WTC11 (cell line): ENCODE data around the gene TTC28. TPM values are rescaled to one million over a fixed set of nuclear protein-coding genes. Genes with fewer than 3 reads are reported as not detected.
"Not testable (repeated sequence)": the region's sequence is repeated elsewhere in the genome, so short reads cannot be mapped to it uniquely, and the experiment has no call there.

Experiments used
- ATAC-seq: fragments of 200-7000 bp; cut with Tn5 transposase; 2 replicates; pipeline ENCODE4 v1.10.0; 2021; ENCODE audit warnings: mild to moderate bottlenecking, moderate library complexity
- CTCF ChIA-PET: fragments of 300-600 bp; sonication (Branson Sonifier 250); formaldehyde crosslinking; loops from one replicate; lab custom pipeline; 2021; ENCODE audit warnings: antibody characterized with exemption; lab: Charles Lee
- POLR2A ChIA-PET: fragments of 350-600 bp; sonication (Branson Sonifier 250); formaldehyde crosslinking; loops from one replicate; lab custom pipeline; 2021; ENCODE audit warnings: antibody characterized with exemption; lab: Charles Lee
- DNase-seq: peaks from one replicate; pipeline ENCODE4 v3.0.0; 2021; ENCODE audit warnings: low spot score
- H3K27ac Mint-ChIP-seq: 2 replicates; pipeline ENCODE4 v1.8.0; 2021; ENCODE audit warnings: mixed read lengths
- H3K27me3 Mint-ChIP-seq: 2 replicates; pipeline ENCODE4 v1.8.0; 2021; ENCODE audit warnings: low read depth, mild to moderate bottlenecking, moderate library complexity, mixed read lengths
- H3K36me3 Mint-ChIP-seq: 2 replicates; pipeline ENCODE4 v1.8.0; 2021; ENCODE audit warnings: mixed read lengths
- H3K4me1 Mint-ChIP-seq: 2 replicates; pipeline ENCODE4 v1.8.0; 2022; ENCODE audit warnings: mixed read lengths
- H3K4me3 Mint-ChIP-seq: 2 replicates; pipeline ENCODE4 v1.8.0; 2021; ENCODE audit warnings: mild to moderate bottlenecking, moderate library complexity, mixed read lengths
- H3K9me3 Mint-ChIP-seq: 2 replicates; pipeline ENCODE4 v1.8.0; 2021; ENCODE audit warnings: mixed read lengths
- ESRRA ChIP-seq: sonication (generic); formaldehyde crosslinking; IDR thresholded peaks from 2 replicates; pipeline ENCODE4 v1.8.1; 2022; ENCODE audit warnings: mild to moderate bottlenecking, missing genetic modification reagents, borderline replicate concordance
- FOXK1 ChIP-seq: sonication (generic); formaldehyde crosslinking; IDR thresholded peaks from 2 replicates; pipeline ENCODE4 v1.8.0; 2022; ENCODE audit warnings: mild to moderate bottlenecking, moderate library complexity, missing genetic modification reagents
- GTF2I ChIP-seq: fragments of 250-450 bp; sonication (Bioruptor Pico); conservative IDR thresholded peaks from 2 replicates; pipeline ENCODE4 v1.4.0; 2021; ENCODE audit warnings: mild to moderate bottlenecking
- HMGA2 ChIP-seq: fragments of 250-450 bp; sonication (Bioruptor Pico); IDR thresholded peaks from 2 replicates; pipeline ENCODE4 v1.4.0; 2021; ENCODE audit warnings: mild to moderate bottlenecking, moderate library complexity
- OVOL2 ChIP-seq: fragments of 250-450 bp; sonication (Bioruptor Pico); IDR thresholded peaks from 2 replicates; pipeline ENCODE4 v1.9.0; 2021; ENCODE audit warnings: mild to moderate bottlenecking, borderline replicate concordance
- RELA ChIP-seq: sonication (generic); formaldehyde crosslinking; IDR thresholded peaks from 2 replicates; pipeline ENCODE4 v1.8.1; 2022; ENCODE audit warnings: missing genetic modification reagents, mild to moderate bottlenecking, borderline replicate concordance
- SMAD3 ChIP-seq: sonication (generic); formaldehyde crosslinking; IDR thresholded peaks from 2 replicates; pipeline ENCODE4 v1.8.0; 2022; ENCODE audit warnings: missing genetic modification reagents, mild to moderate bottlenecking, borderline replicate concordance
- ZNF423 ChIP-seq: fragments of 250-450 bp; sonication (Bioruptor Pico); IDR thresholded peaks from 2 replicates; pipeline ENCODE4 v2.1.2; 2022; ENCODE audit warnings: mild to moderate bottlenecking, moderate library complexity
- total RNA-seq: library from RNA; stranded (reverse); gene quantifications from 3 replicates; pipeline ENCODE4 v1.2.3, GENCODE V29; 2021
- TF ChIP-seq, protein P1 (sequence below): sonication (generic); formaldehyde crosslinking; IDR thresholded peaks from 2 replicates; pipeline ENCODE4 v1.8.1; 2022; ENCODE audit warnings: mild to moderate bottlenecking, moderate library complexity, missing genetic modification reagents
- TF ChIP-seq, protein P2 (sequence below): sonication (generic); formaldehyde crosslinking; conservative IDR thresholded peaks from 2 replicates; pipeline ENCODE4 v1.8.1; 2023; ENCODE audit warnings: mild to moderate bottlenecking, low read depth, missing genetic modification reagents, moderate library complexity
- TF ChIP-seq, protein P3 (sequence below): fragments of 250-450 bp; sonication (Bioruptor Pico); IDR thresholded peaks from 2 replicates; pipeline ENCODE4 v1.9.0; 2021; ENCODE audit warnings: moderate library complexity, mild to moderate bottlenecking, inconsistent platforms, borderline replicate concordance
- TF ChIP-seq, protein P4 (sequence below): sonication (generic); formaldehyde crosslinking; IDR thresholded peaks from 2 replicates; pipeline ENCODE4 v1.8.0; 2022; ENCODE audit warnings: missing genetic modification reagents
- TF ChIP-seq, protein P5 (sequence below): sonication (generic); formaldehyde crosslinking; IDR thresholded peaks from 2 replicates; pipeline ENCODE4 v1.8.0; 2022; ENCODE audit warnings: mild to moderate bottlenecking, missing genetic modification reagents

TTC28 gene
- total RNA-seq, 1 experiment from 2014 or later, result 13.0 TPM

DNA sequence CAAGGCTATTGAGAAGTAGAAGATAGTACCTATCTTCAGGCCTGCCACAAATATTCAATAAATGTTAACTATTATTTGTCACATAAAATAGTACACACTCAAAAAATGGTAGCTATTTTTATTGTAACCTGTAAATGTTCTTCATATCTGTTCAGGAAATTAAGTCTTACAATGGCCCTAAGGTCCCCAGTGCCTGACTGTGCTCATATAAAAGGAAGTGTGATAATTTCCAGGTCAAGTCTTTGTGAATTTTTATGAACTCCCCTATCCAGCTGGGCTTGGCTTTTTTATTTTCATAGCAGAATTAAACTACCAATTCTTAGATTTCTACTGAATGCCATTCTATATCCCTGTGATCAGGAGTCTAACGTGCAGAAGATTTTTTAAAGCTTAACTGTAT lies 476.4 kb downstream of the TTC28 start:
- no peaks in the 10 kb centered on the region for H3K9me3 Mint-ChIP-seq
- TF ChIP-seq ESRRA (CRISPR knock-in tag) (no peak), OVOL2 (CRISPR knock-in tag) (no peak), SMAD3 (CRISPR knock-in tag) (no peak), ZNF423 (CRISPR knock-in tag) (no peak), RELA (CRISPR knock-in tag) (no peak), HMGA2 (CRISPR knock-in tag) (no peak)
- TF ChIP-seq, protein P1, sequence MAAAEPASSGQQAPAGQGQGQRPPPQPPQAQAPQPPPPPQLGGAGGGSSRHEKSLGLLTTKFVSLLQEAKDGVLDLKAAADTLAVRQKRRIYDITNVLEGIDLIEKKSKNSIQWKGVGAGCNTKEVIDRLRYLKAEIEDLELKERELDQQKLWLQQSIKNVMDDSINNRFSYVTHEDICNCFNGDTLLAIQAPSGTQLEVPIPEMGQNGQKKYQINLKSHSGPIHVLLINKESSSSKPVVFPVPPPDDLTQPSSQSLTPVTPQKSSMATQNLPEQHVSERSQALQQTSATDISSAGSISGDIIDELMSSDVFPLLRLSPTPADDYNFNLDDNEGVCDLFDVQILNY (CRISPR knock-in tag), result no peak
- TF ChIP-seq, protein P2, sequence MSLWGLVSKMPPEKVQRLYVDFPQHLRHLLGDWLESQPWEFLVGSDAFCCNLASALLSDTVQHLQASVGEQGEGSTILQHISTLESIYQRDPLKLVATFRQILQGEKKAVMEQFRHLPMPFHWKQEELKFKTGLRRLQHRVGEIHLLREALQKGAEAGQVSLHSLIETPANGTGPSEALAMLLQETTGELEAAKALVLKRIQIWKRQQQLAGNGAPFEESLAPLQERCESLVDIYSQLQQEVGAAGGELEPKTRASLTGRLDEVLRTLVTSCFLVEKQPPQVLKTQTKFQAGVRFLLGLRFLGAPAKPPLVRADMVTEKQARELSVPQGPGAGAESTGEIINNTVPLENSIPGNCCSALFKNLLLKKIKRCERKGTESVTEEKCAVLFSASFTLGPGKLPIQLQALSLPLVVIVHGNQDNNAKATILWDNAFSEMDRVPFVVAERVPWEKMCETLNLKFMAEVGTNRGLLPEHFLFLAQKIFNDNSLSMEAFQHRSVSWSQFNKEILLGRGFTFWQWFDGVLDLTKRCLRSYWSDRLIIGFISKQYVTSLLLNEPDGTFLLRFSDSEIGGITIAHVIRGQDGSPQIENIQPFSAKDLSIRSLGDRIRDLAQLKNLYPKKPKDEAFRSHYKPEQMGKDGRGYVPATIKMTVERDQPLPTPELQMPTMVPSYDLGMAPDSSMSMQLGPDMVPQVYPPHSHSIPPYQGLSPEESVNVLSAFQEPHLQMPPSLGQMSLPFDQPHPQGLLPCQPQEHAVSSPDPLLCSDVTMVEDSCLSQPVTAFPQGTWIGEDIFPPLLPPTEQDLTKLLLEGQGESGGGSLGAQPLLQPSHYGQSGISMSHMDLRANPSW (CRISPR knock-in tag), result no peak
- TF ChIP-seq, protein P3, sequence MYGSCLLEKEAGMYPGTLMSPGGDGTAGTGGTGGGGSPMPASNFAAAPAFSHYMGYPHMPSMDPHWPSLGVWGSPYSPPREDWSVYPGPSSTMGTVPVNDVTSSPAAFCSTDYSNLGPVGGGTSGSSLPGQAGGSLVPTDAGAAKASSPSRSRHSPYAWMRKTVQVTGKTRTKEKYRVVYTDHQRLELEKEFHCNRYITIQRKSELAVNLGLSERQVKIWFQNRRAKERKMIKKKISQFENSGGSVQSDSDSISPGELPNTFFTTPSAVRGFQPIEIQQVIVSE (CRISPR knock-in tag), result no peak
- TF ChIP-seq, all 79 proteins: peak for 0
- Mint-ChIP-seq H3K27me3 (peaks cover 13% of the 10 kb centered on the region), H3K4me1 (peaks cover 4% of the 10 kb centered on the region), H3K36me3 (no peaks in the 10 kb centered on the region), H3K27ac (no peak overlapping the region), H3K4me3 (no peak overlapping the region)
- ATAC-seq (no peak), DNase-seq (no peak)
- ChIA-PET CTCF (no interaction called here), POLR2A (no interaction called here)

DNA sequence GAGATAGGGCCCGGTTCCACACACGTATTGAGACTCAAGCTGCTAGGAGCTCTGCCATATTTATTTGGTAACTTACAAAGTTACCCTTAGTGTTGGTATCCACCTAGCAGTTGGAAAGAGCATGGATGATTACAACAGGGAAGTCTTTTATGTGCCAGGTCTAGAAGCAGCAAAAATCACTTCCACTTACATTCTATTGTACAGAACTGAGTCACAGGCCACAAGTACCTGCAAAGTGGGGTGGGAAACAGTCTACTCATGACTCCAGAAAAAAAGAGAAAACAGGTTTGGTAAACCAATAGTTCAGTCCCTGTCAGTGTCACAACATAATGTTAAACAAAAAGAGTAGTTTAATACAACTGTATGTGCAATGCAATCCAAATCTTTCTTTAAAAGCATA lies 480.9 kb downstream of the TTC28 start:
- no peak overlapping the region for H3K4me3 Mint-ChIP-seq
- CTCF ChIA-PET, result no interaction called here
- H3K27ac Mint-ChIP-seq, result no peak overlapping the region
- POLR2A ChIA-PET, result no interaction called here
- no peak for DNase-seq
- no peak for TF ChIP-seq SMAD3 (CRISPR knock-in tag)
- TF ChIP-seq, protein P4, sequence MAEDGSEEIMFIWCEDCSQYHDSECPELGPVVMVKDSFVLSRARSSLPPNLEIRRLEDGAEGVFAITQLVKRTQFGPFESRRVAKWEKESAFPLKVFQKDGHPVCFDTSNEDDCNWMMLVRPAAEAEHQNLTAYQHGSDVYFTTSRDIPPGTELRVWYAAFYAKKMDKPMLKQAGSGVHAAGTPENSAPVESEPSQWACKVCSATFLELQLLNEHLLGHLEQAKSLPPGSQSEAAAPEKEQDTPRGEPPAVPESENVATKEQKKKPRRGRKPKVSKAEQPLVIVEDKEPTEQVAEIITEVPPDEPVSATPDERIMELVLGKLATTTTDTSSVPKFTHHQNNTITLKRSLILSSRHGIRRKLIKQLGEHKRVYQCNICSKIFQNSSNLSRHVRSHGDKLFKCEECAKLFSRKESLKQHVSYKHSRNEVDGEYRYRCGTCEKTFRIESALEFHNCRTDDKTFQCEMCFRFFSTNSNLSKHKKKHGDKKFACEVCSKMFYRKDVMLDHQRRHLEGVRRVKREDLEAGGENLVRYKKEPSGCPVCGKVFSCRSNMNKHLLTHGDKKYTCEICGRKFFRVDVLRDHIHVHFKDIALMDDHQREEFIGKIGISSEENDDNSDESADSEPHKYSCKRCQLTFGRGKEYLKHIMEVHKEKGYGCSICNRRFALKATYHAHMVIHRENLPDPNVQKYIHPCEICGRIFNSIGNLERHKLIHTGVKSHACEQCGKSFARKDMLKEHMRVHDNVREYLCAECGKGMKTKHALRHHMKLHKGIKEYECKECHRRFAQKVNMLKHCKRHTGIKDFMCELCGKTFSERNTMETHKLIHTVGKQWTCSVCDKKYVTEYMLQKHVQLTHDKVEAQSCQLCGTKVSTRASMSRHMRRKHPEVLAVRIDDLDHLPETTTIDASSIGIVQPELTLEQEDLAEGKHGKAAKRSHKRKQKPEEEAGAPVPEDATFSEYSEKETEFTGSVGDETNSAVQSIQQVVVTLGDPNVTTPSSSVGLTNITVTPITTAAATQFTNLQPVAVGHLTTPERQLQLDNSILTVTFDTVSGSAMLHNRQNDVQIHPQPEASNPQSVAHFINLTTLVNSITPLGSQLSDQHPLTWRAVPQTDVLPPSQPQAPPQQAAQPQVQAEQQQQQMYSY (CRISPR knock-in tag), result no peak
- TF ChIP-seq, protein P5, sequence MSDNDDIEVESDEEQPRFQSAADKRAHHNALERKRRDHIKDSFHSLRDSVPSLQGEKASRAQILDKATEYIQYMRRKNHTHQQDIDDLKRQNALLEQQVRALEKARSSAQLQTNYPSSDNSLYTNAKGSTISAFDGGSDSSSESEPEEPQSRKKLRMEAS, result no peak
- TF ChIP-seq GTF2I (CRISPR knock-in tag), result no peak
- TF ChIP-seq FOXK1 (CRISPR knock-in tag), result no peak
- TF ChIP-seq, all 79 proteins: peak for 0
- Mint-ChIP-seq H3K27me3 (no peaks in the 10 kb centered on the region; the same call in 1 of the 2 replicates), H3K4me1 (peaks cover under 1% of the 10 kb centered on the region; the same call in 1 of the 2 replicates), H3K9me3 (peaks cover 5% of the 10 kb centered on the region; the same call in 1 of the 2 replicates), H3K36me3 (no peaks in the 10 kb centered on the region)
- ATAC-seq, result no peak

DNA sequence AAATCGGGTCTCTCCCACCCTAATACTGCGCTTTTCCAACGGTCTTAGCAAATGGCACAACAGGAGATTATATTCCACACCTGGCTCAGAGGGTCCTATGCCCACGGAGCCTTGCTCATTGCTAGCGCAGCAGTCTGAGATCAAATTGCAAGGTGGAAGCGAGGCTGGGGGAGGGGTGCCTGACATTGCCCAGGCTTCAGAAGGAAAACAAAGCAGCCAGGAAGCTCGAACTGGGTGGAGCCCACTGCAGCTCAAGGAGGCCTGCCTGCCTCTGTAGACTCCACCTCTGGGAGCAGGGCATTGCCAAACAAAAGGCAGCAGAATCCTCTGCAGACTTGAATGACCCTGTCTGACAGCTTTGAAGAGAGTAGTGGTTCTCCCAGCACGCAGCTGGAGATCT lies 488.1 kb downstream of the TTC28 start:
- H3K27me3 Mint-ChIP-seq, ATAC-seq, H3K27ac Mint-ChIP-seq, H3K4me3 Mint-ChIP-seq, POLR2A ChIA-PET: not testable (repeated sequence)
- Mint-ChIP-seq H3K9me3 (peaks cover 29% of the 10 kb centered on the region), H3K4me1 (peaks cover 33% of the 10 kb centered on the region), H3K36me3 (peaks cover 16% of the 10 kb centered on the region)
- DNase-seq, result peak; percentile 25
- CTCF ChIA-PET, result interaction anchor here (0.5 kb wide), 1 partner anchor 81 kb away, joined by 3 read pairs; no protein-coding TSS in a partner anchor
